Stimulated activated memory B cell treated with anti-CD40 and anti-IgM and Interleukin-4, amounts not matched to agents 10 μg/mL and 1 μg/mL and 100 μg/mL, for 72 hours (primary cell): Measurements from ENCODE around the gene MYOT.

ENCODE experiments used
- ATAC-seq: fragments of 150-1000 bp; cut with Tn5 transposase; 2 replicates; pipeline ENCODE4 v1.10.0; 2021
- H3K27ac Mint-ChIP-seq: one replicate; pipeline ENCODE4 v1.8.0; 2022; ENCODE audit warnings: mild to moderate bottlenecking, mixed read lengths
- H3K27me3 Mint-ChIP-seq: one replicate; pipeline ENCODE4 v1.8.0; 2022; ENCODE audit warnings: mixed read lengths
- H3K36me3 Mint-ChIP-seq: one replicate; pipeline ENCODE4 v1.8.0; 2022; ENCODE audit warnings: mixed read lengths
- H3K4me1 Mint-ChIP-seq: one replicate; pipeline ENCODE4 v1.8.0; 2022; ENCODE audit warnings: mixed read lengths
- H3K4me3 Mint-ChIP-seq: one replicate; pipeline ENCODE4 v1.8.0; 2022; ENCODE audit warnings: mild to moderate bottlenecking, moderate library complexity, mixed read lengths
- H3K9me3 Mint-ChIP-seq: one replicate; pipeline ENCODE4 v1.8.0; 2022; ENCODE audit warnings: mixed read lengths

MYOT gene

GRCh38 chr5:137870647-137871339 is 3.1 kb downstream of the MYOT start:
- ATAC-seq = no peak
- Mint-ChIP-seq H3K27ac (no peak overlapping the region), H3K36me3 (peaks cover 5% of the 10 kb centered on the region), H3K9me3 (no peaks in the 10 kb centered on the region), H3K4me1 (peaks cover 13% of the 10 kb centered on the region), H3K27me3 (no peaks in the 10 kb centered on the region), H3K4me3 (no peak overlapping the region)

- no peaks in the 10 kb centered on the region for H3K27me3 Mint-ChIP-seq
- no peak for ATAC-seq
- no peak overlapping the region for H3K4me3 Mint-ChIP-seq
- peaks cover 13% of the 10 kb centered on the region for H3K4me1 Mint-ChIP-seq
- no peaks in the 10 kb centered on the region for H3K9me3 Mint-ChIP-seq
- no peak overlapping the region for H3K27ac Mint-ChIP-seq
- peaks cover 5% of the 10 kb centered on the region for H3K36me3 Mint-ChIP-seq
These were observed 3.9 kb downstream of the MYOT start for GRCh38 chr5:137871571-137871970.

- ATAC-seq = no peak
- no peaks in the 10 kb centered on the region for H3K27me3 Mint-ChIP-seq
- no peak overlapping the region for H3K27ac Mint-ChIP-seq
- no peaks in the 10 kb centered on the region for H3K9me3 Mint-ChIP-seq
- peaks cover 3% of the 10 kb centered on the region for H3K36me3 Mint-ChIP-seq
- peaks cover 13% of the 10 kb centered on the region for H3K4me1 Mint-ChIP-seq
- no peak overlapping the region for H3K4me3 Mint-ChIP-seq
These were observed 4.8 kb downstream of the MYOT start for GRCh38 chr5:137872466-137872865.

GRCh38 chr5:137876101-137876500 is 8.4 kb downstream of the MYOT start:
- H3K4me3 Mint-ChIP-seq = no peak overlapping the region
- no peaks in the 10 kb centered on the region for H3K9me3 Mint-ChIP-seq
- H3K27ac Mint-ChIP-seq = no peak overlapping the region
- no peaks in the 10 kb centered on the region for H3K36me3 Mint-ChIP-seq
- no peaks in the 10 kb centered on the region for H3K4me1 Mint-ChIP-seq
- no peaks in the 10 kb centered on the region for H3K27me3 Mint-ChIP-seq
- no peak for ATAC-seq

- peaks cover 12% of the 10 kb centered on the region for H3K36me3 Mint-ChIP-seq
- H3K27ac Mint-ChIP-seq = no peak overlapping the region
- H3K27me3 Mint-ChIP-seq = no peaks in the 10 kb centered on the region
- no peaks in the 10 kb centered on the region for H3K9me3 Mint-ChIP-seq
- no peak overlapping the region for H3K4me3 Mint-ChIP-seq
- ATAC-seq = no peak
- no peaks in the 10 kb centered on the region for H3K4me1 Mint-ChIP-seq
These were observed 12.7 kb downstream of the MYOT start for GRCh38 chr5:137880313-137880712.

GRCh38 chr5:137887831-137888230 is 20.2 kb downstream of the MYOT start:
- peak overlapping the region; percentile 82 for H3K4me3 Mint-ChIP-seq
- H3K27me3 Mint-ChIP-seq = no peaks in the 10 kb centered on the region
- no peaks in the 10 kb centered on the region for H3K9me3 Mint-ChIP-seq
- H3K4me1 Mint-ChIP-seq = peaks cover 25% of the 10 kb centered on the region
- ATAC-seq = no peak
- no peaks in the 10 kb centered on the region for H3K36me3 Mint-ChIP-seq
- peak overlapping the region; percentile 95 for H3K27ac Mint-ChIP-seq

GRCh38 chr5:137888466-137888862 is 20.8 kb downstream of the MYOT start:
- no peaks in the 10 kb centered on the region for H3K27me3 Mint-ChIP-seq
- H3K36me3 Mint-ChIP-seq = no peaks in the 10 kb centered on the region
- ATAC-seq = no peak
- peaks cover 25% of the 10 kb centered on the region for H3K4me1 Mint-ChIP-seq
- no peaks in the 10 kb centered on the region for H3K9me3 Mint-ChIP-seq
- H3K27ac Mint-ChIP-seq = peak overlapping the region; percentile 95
- H3K4me3 Mint-ChIP-seq = peak overlapping the region; percentile 82

- Mint-ChIP-seq H3K27ac (peak within 1 kb of the TSS; percentile 95), H3K4me1 (peaks cover 25% of the 10 kb centered on the region), H3K36me3 (no peaks in the 10 kb centered on the region), H3K4me3 (peak within 1 kb of the TSS; percentile 82), H3K27me3 (no peaks in the 10 kb centered on the region), H3K9me3 (no peaks in the 10 kb centered on the region)
- peak; percentile 99 for ATAC-seq
These were observed 21.5 kb downstream of the MYOT start, which contains the start of gene PKD2L2 for GRCh38 chr5:137888863-137889759. Gene PKD2L2 (plus strand): TSS chr5:137889457. CDS start chr5:137889492, 35 bp downstream.

GRCh38 chr5:137890845-137891244 is 23.2 kb downstream of the MYOT start:
- ATAC-seq = no peak
- no peaks in the 10 kb centered on the region for H3K27me3 Mint-ChIP-seq
- no peaks in the 10 kb centered on the region for H3K9me3 Mint-ChIP-seq
- H3K4me3 Mint-ChIP-seq = no peak overlapping the region
- no peak overlapping the region for H3K27ac Mint-ChIP-seq
- no peaks in the 10 kb centered on the region for H3K36me3 Mint-ChIP-seq
- peaks cover 25% of the 10 kb centered on the region for H3K4me1 Mint-ChIP-seq

GRCh38 chr5:137891849-137892248 is 24.2 kb downstream of the MYOT start:
- Mint-ChIP-seq H3K4me1 (peaks cover 24% of the 10 kb centered on the region), H3K27me3 (no peaks in the 10 kb centered on the region), H3K36me3 (no peaks in the 10 kb centered on the region), H3K9me3 (no peaks in the 10 kb centered on the region), H3K4me3 (no peak overlapping the region), H3K27ac (no peak overlapping the region)
- no peak for ATAC-seq

GRCh38 chr5:137894586-137894985 is 26.9 kb downstream of the MYOT start:
- Mint-ChIP-seq H3K27ac (no peak overlapping the region), H3K4me3 (no peak overlapping the region), H3K36me3 (no peaks in the 10 kb centered on the region), H3K27me3 (no peaks in the 10 kb centered on the region), H3K4me1 (peaks cover 10% of the 10 kb centered on the region), H3K9me3 (no peaks in the 10 kb centered on the region)
- ATAC-seq = no peak

GRCh38 chr5:137896560-137896959 is 28.9 kb downstream of the MYOT start:
- H3K4me3 Mint-ChIP-seq = no peak overlapping the region
- H3K4me1 Mint-ChIP-seq = peaks cover 6% of the 10 kb centered on the region
- ATAC-seq = no peak
- no peaks in the 10 kb centered on the region for H3K27me3 Mint-ChIP-seq
- no peaks in the 10 kb centered on the region for H3K36me3 Mint-ChIP-seq
- H3K27ac Mint-ChIP-seq = no peak overlapping the region
- no peaks in the 10 kb centered on the region for H3K9me3 Mint-ChIP-seq

GRCh38 chr5:137899493-137899892 is 31.8 kb downstream of the MYOT start:
- H3K36me3 Mint-ChIP-seq = no peaks in the 10 kb centered on the region

GRCh38 chr5:137901011-137901817 is 33.6 kb downstream of the MYOT start:
- Mint-ChIP-seq H3K4me1 (peaks cover 4% of the 10 kb centered on the region), H3K36me3 (no peaks in the 10 kb centered on the region), H3K27me3 (no peaks in the 10 kb centered on the region), H3K9me3 (no peaks in the 10 kb centered on the region), H3K4me3 (no peak overlapping the region), H3K27ac (no peak overlapping the region)
- ATAC-seq = no peak

More at GRCh38 chr5:137899493-137899892, 31.8 kb downstream of the MYOT start:
- no peak for ATAC-seq
- Mint-ChIP-seq H3K9me3 (no peaks in the 10 kb centered on the region), H3K4me1 (peaks cover 6% of the 10 kb centered on the region), H3K4me3 (no peak overlapping the region), H3K27me3 (no peaks in the 10 kb centered on the region), H3K27ac (no peak overlapping the region)
